ENCODE data around the gene LOXL3.

Gene LOXL3

GRCh38 chr2:74556159-74556558 lies 2.4 kb upstream of the LOXL3 start:
- 0 out of 2 replicates have a peak, but pooled peaks cover 2% of the 10 kb centered on the region for H3K36me3 ChIP-seq (replicated peaks; ENCODE audit: insufficient read depth, low read length)
- no peaks in the 10 kb centered on the region for H3F3A ChIP-seq (ENCODE audit: insufficient read depth, low read length)
- H3K9me2 ChIP-seq (replicated peaks; ENCODE audit: insufficient read depth, low read length) = no peaks in the 10 kb centered on the region
- H3K27ac ChIP-seq (ENCODE audit: low read length) = no peak overlapping the region
- H4K20me1 ChIP-seq (ENCODE audit: insufficient read depth, low read length) = no peaks in the 10 kb centered on the region
- no peak overlapping the region for H3K4me3 ChIP-seq (ENCODE audit: low read length)
- H3K9me3 ChIP-seq (replicated peaks; ENCODE audit: insufficient read depth, low read length) = no peaks in the 10 kb centered on the region
- no peak for DNase-seq
- no peaks in the 10 kb centered on the region; the same call in 1 of the 2 replicates for H3K27me3 ChIP-seq (replicated peaks; ENCODE audit: insufficient read depth, low read length)
- H3K79me2 ChIP-seq (ENCODE audit: low read length) = peaks cover 9% of the 10 kb centered on the region; the same call in 1 of the 2 replicates
- no peak overlapping the region for H2AFZ ChIP-seq (ENCODE audit: low read length)
- no peak for TF ChIP-seq EZH2phosphoT487 (IDR thresholded peaks at IDR 0.05; ENCODE audit: low read length)
- TF ChIP-seq EZH2 (optimal IDR thresholded peaks at IDR 0.05; ENCODE audit: low read depth, low read length) = no peak
- TF ChIP-seq CTCF (IDR thresholded peaks at IDR 0.05; ENCODE audit: low read length) = no peak
- H3K4me2 ChIP-seq (ENCODE audit: low read depth, low read length) = no peak overlapping the region
- no peak overlapping the region for H3K9ac ChIP-seq (ENCODE audit: low read length)
- H3K4me1 ChIP-seq (ENCODE audit: low read length) = peaks cover 3% of the 10 kb centered on the region; the same call in 1 of the 2 replicates

GRCh38 chr2:74555610-74556103 lies 1.9 kb upstream of the LOXL3 start:
- peaks cover 3% of the 10 kb centered on the region; the same call in 1 of the 2 replicates for H3K4me1 ChIP-seq (ENCODE audit: low read length)
- 0 out of 2 replicates have a peak, but pooled peaks cover 2% of the 10 kb centered on the region for H3K36me3 ChIP-seq (replicated peaks; ENCODE audit: insufficient read depth, low read length)
- H3K4me2 ChIP-seq (ENCODE audit: low read depth, low read length) = peak overlapping the region; percentile 94
- no peak overlapping the region; the same call in 1 of the 2 replicates for H3K9ac ChIP-seq (ENCODE audit: low read length)
- no peak overlapping the region for H2AFZ ChIP-seq (ENCODE audit: low read length)
- H3K27me3 ChIP-seq (replicated peaks; ENCODE audit: insufficient read depth, low read length) = peaks cover 2% of the 10 kb centered on the region
- DNase-seq = no peak
- TF ChIP-seq EZH2 (optimal IDR thresholded peaks at IDR 0.05; ENCODE audit: low read depth, low read length) (no peak), EZH2phosphoT487 (IDR thresholded peaks at IDR 0.05; ENCODE audit: low read length) (no peak), CTCF (IDR thresholded peaks at IDR 0.05; ENCODE audit: low read length) (no peak)
- H3K27ac ChIP-seq (ENCODE audit: low read length) = no peak overlapping the region
- no peaks in the 10 kb centered on the region for H4K20me1 ChIP-seq (ENCODE audit: insufficient read depth, low read length)
- H3K4me3 ChIP-seq (ENCODE audit: low read length) = peak overlapping the region; percentile 93
- peaks cover 9% of the 10 kb centered on the region; the same call in 1 of the 2 replicates for H3K79me2 ChIP-seq (ENCODE audit: low read length)
- no peaks in the 10 kb centered on the region for H3K9me3 ChIP-seq (replicated peaks; ENCODE audit: insufficient read depth, low read length)
- H3F3A ChIP-seq (ENCODE audit: insufficient read depth, low read length) = no peaks in the 10 kb centered on the region
- H3K9me2 ChIP-seq (replicated peaks; ENCODE audit: insufficient read depth, low read length) = no peaks in the 10 kb centered on the region

- peaks cover 9% of the 10 kb centered on the region; the same call in 1 of the 2 replicates for H3K79me2 ChIP-seq (ENCODE audit: low read length)
These were observed 1.2 kb upstream of the LOXL3 start for GRCh38 chr2:74554820-74555531.

More at GRCh38 chr2:74554820-74555531, 1.2 kb upstream of the LOXL3 start:
- Histone ChIP-seq H2AFZ (ENCODE audit: low read length) (peak overlapping the region; percentile 87), H3K36me3 (replicated peaks; ENCODE audit: insufficient read depth, low read length) (0 out of 2 replicates have a peak, but pooled peaks cover 2% of the 10 kb centered on the region), H3K9ac (ENCODE audit: low read length) (peak overlapping the region; percentile 86), H4K20me1 (ENCODE audit: insufficient read depth, low read length) (no peaks in the 10 kb centered on the region), H3K4me2 (ENCODE audit: low read depth, low read length) (peak overlapping the region; percentile 94), H3K9me3 (replicated peaks; ENCODE audit: insufficient read depth, low read length) (no peaks in the 10 kb centered on the region), H3K27ac (ENCODE audit: low read length) (peak overlapping the region; percentile 53; the same call in 1 of the 2 replicates), H3F3A (ENCODE audit: insufficient read depth, low read length) (no peaks in the 10 kb centered on the region), H3K4me1 (ENCODE audit: low read length) (peaks cover 3% of the 10 kb centered on the region; the same call in 1 of the 2 replicates), H3K27me3 (replicated peaks; ENCODE audit: insufficient read depth, low read length) (peaks cover 9% of the 10 kb centered on the region), H3K9me2 (replicated peaks; ENCODE audit: insufficient read depth, low read length) (no peaks in the 10 kb centered on the region), H3K4me3 (ENCODE audit: low read length) (peak overlapping the region; percentile 93)
- TF ChIP-seq EZH2 (optimal IDR thresholded peaks at IDR 0.05; ENCODE audit: low read depth, low read length) (no peak), EZH2phosphoT487 (IDR thresholded peaks at IDR 0.05; ENCODE audit: low read length) (no peak), CTCF (IDR thresholded peaks at IDR 0.05; ENCODE audit: low read length) (no peak)
- DNase-seq = peak; percentile 61
